ENCODE data around the gene MYLK4. TPM values are rescaled to one million over a fixed set of nuclear protein-coding genes. Genes with fewer than 3 reads are reported as not detected.

Gene MYLK4
- total and polyA plus RNA-seq, 2 of the 13 experiments (the other 11 are each of a cell fraction or from before 2014, with no cell fraction given): 0.26 to 0.29 TPM

GRCh38 chr6:2616811-2617210 is 133.9 kb downstream of the MYLK4 start:
- Histone ChIP-seq H4K20me1 (ENCODE audit: insufficient read depth, low read length) (no peaks in the 10 kb centered on the region), H3K4me2 (ENCODE audit: low read depth, low read length) (no peak overlapping the region), H3K9ac (ENCODE audit: insufficient read depth, low read depth, low read length) (no peak overlapping the region), H3K4me1 (ENCODE audit: insufficient read depth, low read length) (no peaks in the 10 kb centered on the region), H3K27me3 (ENCODE audit: control insufficient read depth in 1 of 2, insufficient read depth in 2 of 2, low read length in 2 of 2) (peaks cover 3 to 35% of the 10 kb centered on the region in 2 experiments; a peak in 3 of 5 replicates), H3K9me3 (ENCODE audit: low read length) (no peaks in the 10 kb centered on the region), H2AFZ (ENCODE audit: low read length) (no peak overlapping the region), H3K79me2 (ENCODE audit: insufficient read depth, low read length) (no peaks in the 10 kb centered on the region), H3K36me3 (replicated peaks in 1 of 2; ENCODE audit: control insufficient read depth in 1 of 2, insufficient read depth in 2 of 2, low read length in 2 of 2) (no peaks in the 10 kb centered on the region), H3K4me3 (replicated peaks in 1 of 3; ENCODE audit: insufficient read depth in 1 of 3, low read depth in 2 of 3, low read length in 3 of 3) (no peak overlapping the region), H3K27ac (ENCODE audit: extremely low read length, insufficient read depth, low read length) (no peak overlapping the region)
- TF ChIP-seq YEATS2 (CRISPR knock-in tag; IDR thresholded peaks at IDR 0.05; ENCODE audit: borderline replicate concordance): no peak
- no peak for TF ChIP-seq REST (IDR thresholded peaks at IDR 0.05; ENCODE audit: borderline replicate concordance in 1 of 2, low read depth in 1 of 2, low read length in 2 of 2)
- in situ Hi-C loops (cut with HindIII; ENCODE audit: extremely low pct_ligation_motif_present, low pct_unique_long_range_greater_than_20kb) (no loop called here), intact Hi-C loops (cut with micrococcal nuclease; ENCODE audit: unreplicated experiment) (no loop called here)
- ChIA-PET POLR2A (no interaction called here), CTCF (ENCODE audit: low intra/inter-chr PET ratio, low total read pairs) (no interaction called here)
- no peak for DNase-seq (ENCODE audit: low spot score)
- no peak for ATAC-seq
- 18% methylated on average over 7 of the region's 7 CpGs for WGBS (ENCODE audit: low lambda C conversion rate)
- FAIRE-seq: no peak
- no TSS peak for BruUV-seq (replicated peaks)

GRCh38 chr6:2615251-2615650 is 135.5 kb downstream of the MYLK4 start:
- Histone ChIP-seq H3K4me2 (ENCODE audit: low read depth, low read length) (no peak overlapping the region), H2AFZ (ENCODE audit: low read length) (no peak overlapping the region), H3K27ac (ENCODE audit: extremely low read length, insufficient read depth, low read length) (no peak overlapping the region), H3K27me3 (ENCODE audit: control insufficient read depth in 1 of 2, insufficient read depth in 2 of 2, low read length in 2 of 2) (peaks cover 3 to 26% of the 10 kb centered on the region in 2 experiments; a peak in 3 of 5 replicates), H3K4me1 (ENCODE audit: insufficient read depth, low read length) (no peaks in the 10 kb centered on the region), H4K20me1 (ENCODE audit: insufficient read depth, low read length) (no peaks in the 10 kb centered on the region), H3K36me3 (replicated peaks in 1 of 2; ENCODE audit: control insufficient read depth in 1 of 2, insufficient read depth in 2 of 2, low read length in 2 of 2) (no peaks in the 10 kb centered on the region), H3K9me3 (ENCODE audit: low read length) (no peaks in the 10 kb centered on the region), H3K9ac (ENCODE audit: insufficient read depth, low read depth, low read length) (no peak overlapping the region), H3K79me2 (ENCODE audit: insufficient read depth, low read length) (no peaks in the 10 kb centered on the region), H3K4me3 (replicated peaks in 1 of 3; ENCODE audit: insufficient read depth in 1 of 3, low read depth in 2 of 3, low read length in 3 of 3) (no peak overlapping the region)
- intact Hi-C loops (cut with micrococcal nuclease; ENCODE audit: unreplicated experiment) (no loop called here), in situ Hi-C loops (cut with HindIII; ENCODE audit: extremely low pct_ligation_motif_present, low pct_unique_long_range_greater_than_20kb) (no loop called here)
- BruUV-seq (replicated peaks): no TSS peak
- FAIRE-seq (no peak), ATAC-seq (no peak), DNase-seq (ENCODE audit: low spot score) (no peak)
- POLR2A ChIA-PET: no interaction called here
- 0% methylated on average over 3 of the region's 3 CpGs for WGBS (ENCODE audit: low lambda C conversion rate)
- CTCF ChIA-PET (ENCODE audit: low intra/inter-chr PET ratio, low total read pairs): no interaction called here
- TF ChIP-seq THAP11 (CRISPR knock-in tag; IDR thresholded peaks at IDR 0.05) (no peak), PRDM10 (CRISPR knock-in tag; IDR thresholded peaks at IDR 0.05; ENCODE audit: low read depth) (no peak), RBFOX2 (IDR thresholded peaks at IDR 0.05; ENCODE audit: low read depth, low read length) (no peak), CCDC6 (CRISPR knock-in tag; IDR thresholded peaks at IDR 0.05) (no peak), MED1 (CRISPR knock-in tag; IDR thresholded peaks at IDR 0.05) (no peak), ZNF362 (CRISPR knock-in tag; IDR thresholded peaks at IDR 0.05; ENCODE audit: borderline replicate concordance) (no peak), ZFP36L2 (CRISPR knock-in tag; IDR thresholded peaks at IDR 0.05) (no peak), ZKSCAN5 (CRISPR knock-in tag; IDR thresholded peaks at IDR 0.05) (no peak), TP53 (CRISPR knock-in tag; conservative IDR thresholded peaks at IDR 0.05) (no peak)

All from HepG2 (cell line).